CD4-positive, alpha-beta T cell treated with Interleukin-4 for 1 hour (primary cell): ENCODE results near the gene ACAA2.

Experiments used
- DNase-seq, 2 donors: peaks; one replicate each; pipeline ENCODE4 v3.0.0-alpha.2; 2020 to 2022

Gene ACAA2

DNA sequence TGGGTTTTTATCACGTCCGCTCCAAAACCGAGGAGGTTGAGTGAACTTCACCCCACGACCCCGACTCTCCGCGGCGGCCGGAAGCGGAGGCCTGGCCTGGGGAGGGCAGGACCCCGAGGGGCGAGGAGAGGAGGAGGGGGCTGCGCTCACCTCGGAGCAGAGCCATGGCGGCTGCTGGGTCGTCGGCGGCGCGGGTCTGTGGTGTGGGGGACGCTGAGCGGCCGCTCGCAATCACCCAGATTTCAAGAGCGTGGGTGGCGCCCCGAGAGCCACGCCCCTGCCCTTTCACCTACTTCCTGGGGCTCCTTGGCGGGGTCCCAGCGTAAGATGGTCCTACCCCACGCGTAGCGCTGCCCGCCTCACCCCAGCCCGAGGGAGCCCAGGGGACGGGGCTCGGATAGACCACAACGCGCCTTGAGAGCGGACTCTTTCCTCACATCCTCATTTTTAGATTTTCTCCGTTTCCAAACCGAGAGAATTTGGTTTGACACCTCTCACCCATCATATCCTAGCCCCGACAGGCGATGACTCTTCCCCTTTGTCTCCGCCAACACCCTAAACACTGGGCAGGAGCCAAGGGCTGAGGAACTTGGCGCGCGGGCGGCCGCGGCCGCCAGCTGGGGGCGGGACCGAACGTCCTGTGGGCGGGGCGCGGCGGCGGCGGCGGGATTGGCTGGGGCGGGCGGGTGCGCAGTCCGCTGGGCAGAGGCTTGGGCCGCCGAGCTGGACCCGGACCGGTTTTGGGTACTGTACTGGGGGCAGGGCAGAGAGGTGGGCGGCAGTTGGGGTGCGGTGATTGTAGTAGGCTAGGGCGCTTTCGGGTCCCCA lies at the start of gene ACAA2:
ACAA2 (minus strand) TSS at position 215 of the 828 bp plus-strand sequence; CDS start at position 166, 49 bp downstream.
- peak; percentile 82 to 83 for DNase-seq

GRCh38 chr18:49862656-49863385 lies 49.5 kb upstream of the ACAA2 start:
- no peak for DNase-seq

GRCh38 chr18:49861659-49862058 lies 48.3 kb upstream of the ACAA2 start:
- DNase-seq = peak in 1 of 2 donors; percentile 35

DNA sequence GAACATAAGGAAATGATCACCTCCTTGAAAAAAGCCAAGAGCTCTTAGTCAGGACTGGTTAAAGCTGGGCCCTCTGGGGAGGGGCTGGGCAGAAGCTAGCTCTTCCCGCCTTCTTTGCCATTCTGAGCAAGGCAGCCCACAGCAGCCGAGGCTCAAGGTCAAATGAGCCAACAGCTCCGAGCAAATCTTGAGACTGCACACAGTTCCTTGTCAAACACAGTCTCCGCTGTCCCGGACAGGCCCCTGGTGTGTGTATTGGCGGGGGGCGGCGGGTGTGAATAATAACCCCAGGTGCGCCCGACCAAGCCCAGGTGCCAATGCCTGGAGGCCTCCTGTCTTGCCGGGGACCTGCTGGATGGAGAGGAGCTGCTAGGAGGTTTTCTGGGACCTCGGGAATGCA lies 46.4 kb upstream of the ACAA2 start:
- DNase-seq = no peak

- DNase-seq = no peak
Measured at GRCh38 chr18:49859021-49859359, 45.7 kb upstream of the ACAA2 start.

DNA sequence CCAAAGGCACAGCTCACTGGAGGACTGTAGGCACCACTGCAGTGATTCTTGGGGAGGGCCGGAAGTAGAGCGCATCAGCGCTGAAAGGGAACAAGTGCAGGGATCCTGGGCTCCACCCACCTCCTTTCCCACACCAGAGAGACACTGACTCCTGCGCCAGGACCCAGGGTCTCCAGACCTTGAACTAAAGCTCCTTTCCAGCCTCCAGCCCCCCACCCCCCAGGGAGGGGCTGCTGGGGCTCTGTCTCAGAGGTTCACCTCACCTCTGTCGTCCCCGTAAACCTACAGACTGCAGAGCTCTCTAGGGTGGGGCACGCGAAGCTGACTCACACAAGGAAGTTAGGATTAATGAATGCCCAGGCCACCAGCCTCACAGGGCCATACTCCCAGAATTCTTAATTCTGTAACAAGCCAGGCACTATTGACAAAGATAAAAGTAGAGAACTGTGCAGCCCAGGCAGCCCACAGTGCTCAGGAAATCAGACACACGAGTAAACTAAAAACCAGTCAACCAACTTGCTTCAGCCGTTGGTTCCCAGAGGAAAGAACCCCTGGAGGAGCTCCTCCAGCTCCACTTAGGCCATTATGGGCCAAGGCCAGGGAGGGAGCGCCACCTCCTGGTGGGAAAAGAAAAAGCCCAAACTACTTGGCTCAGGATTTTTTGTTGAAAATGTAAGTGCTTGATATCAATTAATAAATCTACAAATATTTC lies 45.1 kb upstream of the ACAA2 start:
- DNase-seq = peak; percentile 45 to 60

- peak in 1 of 2 donors; percentile 5 for DNase-seq
Measured at GRCh38 chr18:49857708-49858107, 44.4 kb upstream of the ACAA2 start.

- DNase-seq = no peak
Measured at GRCh38 chr18:49856496-49856895, 43.2 kb upstream of the ACAA2 start.

GRCh38 chr18:49855711-49856415 lies 42.5 kb upstream of the ACAA2 start:
- DNase-seq = no peak

GRCh38 chr18:49854681-49855080 lies 41.3 kb upstream of the ACAA2 start:
- DNase-seq = no peak

DNA sequence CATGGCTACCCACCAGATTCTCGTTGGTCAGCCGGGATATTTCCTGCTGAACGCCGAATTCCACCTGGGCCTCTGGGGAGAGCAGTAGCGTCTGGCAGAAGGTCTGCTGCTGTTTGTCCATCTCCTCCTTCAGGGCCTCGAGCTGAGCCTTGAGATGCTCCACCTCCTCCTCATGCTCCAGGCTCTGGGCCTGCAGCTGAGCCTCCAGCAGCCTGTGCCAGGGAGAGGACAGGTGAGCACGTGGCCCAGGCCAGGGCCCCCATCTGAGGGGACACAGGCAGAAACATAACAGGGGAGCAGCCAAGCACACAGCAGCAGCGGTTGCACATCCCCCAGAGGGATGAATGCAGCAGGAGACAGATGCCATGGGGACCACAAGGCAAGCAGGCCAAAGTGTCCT lies 40.1 kb upstream of the ACAA2 start:
- no peak for DNase-seq

DNA sequence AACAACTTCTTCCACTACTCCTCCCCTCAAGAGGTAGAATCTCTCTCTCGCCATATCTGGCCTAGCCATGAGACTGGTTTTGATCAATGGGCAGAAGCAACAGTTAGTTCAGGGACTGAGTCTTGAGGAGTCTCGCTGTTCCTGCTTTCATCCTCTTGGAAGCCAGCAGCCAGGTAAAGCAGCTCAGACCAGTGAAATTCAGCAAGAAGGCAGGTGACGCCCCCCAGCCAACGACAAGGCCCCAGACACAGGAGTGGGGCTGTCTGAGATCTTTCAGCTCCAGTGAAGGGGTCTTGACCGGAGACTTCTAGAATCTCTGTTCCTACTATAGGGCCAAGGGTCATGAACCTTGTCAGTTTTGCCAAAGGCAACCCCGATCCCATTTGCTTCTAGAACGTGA lies 39.7 kb upstream of the ACAA2 start:
- no peak for DNase-seq

DNA sequence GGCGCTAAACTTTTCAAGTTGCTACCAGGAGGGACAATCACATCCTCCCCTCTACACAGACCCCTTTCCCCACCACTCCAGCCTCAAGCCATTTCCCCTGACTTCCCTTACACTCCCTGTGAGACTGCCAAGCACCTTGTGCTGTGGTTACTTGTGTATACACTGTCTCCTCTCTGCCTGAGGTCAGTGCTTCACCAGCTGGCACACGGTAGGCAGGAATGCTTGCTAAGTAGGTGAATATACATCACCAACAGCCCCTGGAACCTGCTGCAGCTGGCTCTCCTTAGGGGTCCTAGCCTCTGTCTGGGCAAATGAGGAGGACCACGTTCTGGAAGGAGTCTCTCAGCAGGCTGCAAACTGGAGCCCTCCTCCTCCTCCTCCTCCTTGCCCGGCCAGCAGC lies 38.3 kb upstream of the ACAA2 start:
- DNase-seq = no peak

GRCh38 chr18:49850636-49851035 lies 37.3 kb upstream of the ACAA2 start:
- DNase-seq = no peak

GRCh38 chr18:49849331-49850217 lies 36.2 kb upstream of the ACAA2 start:
- no peak for DNase-seq

- no peak for DNase-seq
Measured at GRCh38 chr18:49848115-49848514, 34.8 kb upstream of the ACAA2 start.

GRCh38 chr18:49847524-49847923 lies 34.2 kb upstream of the ACAA2 start:
- no peak for DNase-seq

DNA sequence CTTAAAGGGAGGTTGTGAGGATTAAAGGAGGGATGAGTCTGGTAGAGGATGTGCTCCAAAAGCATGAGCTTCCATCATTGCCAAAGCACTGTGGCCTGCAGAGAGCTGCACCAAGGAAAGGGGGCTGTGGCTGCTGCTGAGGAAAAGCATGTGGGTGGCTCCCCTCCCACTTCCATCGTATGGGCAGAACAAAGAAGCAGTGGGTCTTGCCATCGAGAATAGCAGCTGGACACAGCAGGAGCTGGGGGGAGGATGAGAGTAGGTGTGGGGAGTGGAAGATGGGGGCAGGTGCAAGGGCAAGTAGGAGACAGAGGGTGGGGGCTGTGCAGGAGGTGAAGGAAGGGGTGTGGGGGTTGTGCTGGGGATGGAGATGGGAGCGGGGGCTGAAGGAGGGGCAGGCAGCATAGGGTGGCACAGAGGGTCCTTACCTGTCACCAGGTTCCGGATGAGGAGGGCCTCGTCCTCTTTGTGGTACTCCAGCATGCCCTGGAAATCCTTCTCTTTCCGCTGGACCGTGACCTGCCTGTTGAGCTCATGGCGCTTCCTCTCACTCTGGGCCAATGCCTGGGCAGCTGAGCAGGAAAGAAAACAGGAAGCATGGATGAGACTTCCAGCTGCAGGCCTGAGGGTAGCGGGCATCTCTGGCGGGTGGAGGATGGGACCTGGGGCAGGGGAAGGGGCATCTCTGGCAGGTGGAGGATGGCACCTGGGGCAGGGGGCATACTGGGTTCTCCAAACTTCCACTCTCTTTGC lies 33.6 kb upstream of the ACAA2 start:
- DNase-seq = no peak

DNA sequence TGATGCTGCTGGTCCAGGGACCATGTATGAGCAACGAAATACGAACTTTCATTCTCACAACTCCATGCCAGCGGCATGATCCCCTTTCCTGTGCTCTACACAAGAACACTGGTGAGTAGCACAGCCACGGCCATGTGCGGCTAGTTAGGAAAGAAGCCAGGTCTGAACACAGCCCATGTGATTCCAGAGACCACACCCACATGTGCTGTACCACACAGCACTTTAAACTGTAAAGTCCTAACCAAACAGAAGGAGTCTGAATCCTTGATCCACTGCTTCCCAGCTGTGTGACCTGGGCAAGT lies 33.0 kb upstream of the ACAA2 start:
- DNase-seq = no peak

DNA sequence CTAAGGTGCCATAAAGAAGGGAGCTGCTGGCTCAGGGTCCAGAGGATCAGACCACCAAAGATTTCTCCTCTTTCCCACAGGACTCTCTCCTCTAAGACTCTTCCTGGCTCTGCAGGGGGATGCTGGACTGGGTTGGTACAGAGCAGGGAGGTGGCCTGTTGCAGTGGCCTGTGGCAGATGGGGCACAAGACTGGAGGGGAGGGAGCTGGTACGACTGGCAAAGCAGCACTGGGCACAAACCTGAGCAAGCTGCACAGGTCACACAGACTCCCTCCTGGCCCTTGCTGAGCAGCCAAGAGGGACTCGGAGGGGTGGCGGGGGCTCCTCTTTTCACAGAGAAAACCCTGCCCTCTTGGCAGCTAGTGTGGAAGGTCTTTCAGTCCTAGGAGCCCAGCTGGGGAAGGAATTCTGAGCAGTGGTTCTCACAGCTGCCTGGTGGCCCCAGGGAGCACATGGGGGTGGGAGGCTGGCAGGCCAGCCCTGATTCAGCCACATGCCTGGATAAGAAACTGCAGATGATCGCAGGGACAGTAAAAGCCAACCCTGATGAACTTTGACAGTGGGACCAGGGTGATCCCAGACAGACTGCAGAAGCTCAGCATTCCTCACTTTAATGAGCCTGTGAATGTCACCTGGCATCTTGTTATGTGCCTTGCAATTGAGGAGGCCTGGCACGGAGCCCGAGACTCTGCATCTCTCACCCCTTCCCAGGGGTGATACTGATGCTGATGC lies 32.5 kb upstream of the ACAA2 start:
- no peak for DNase-seq

DNA sequence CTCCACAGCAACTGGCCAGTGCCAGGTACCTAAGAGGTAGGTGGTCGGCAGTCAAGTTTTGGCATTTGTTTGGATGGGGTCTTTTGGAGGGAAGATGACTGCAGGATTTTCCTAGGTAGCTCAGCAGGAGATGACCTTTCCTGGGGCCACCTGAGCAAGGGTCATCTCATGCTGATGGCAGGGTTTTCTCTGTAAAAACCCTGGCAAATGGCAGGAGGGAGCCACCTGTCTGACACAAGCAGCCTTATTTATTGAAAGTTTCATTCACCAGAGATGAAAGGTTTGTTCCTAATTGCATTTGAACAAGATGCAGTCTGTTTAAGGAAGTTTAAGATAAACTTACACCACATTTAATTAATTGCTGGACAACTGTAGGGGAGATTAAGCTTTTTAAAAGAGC lies 31.6 kb upstream of the ACAA2 start:
- no peak for DNase-seq
